GM21381 (cell line): Measurements from ENCODE around the gene DNAJC13.

Experiments used
- ATAC-seq: cut with Tn5 transposase; IDR thresholded peaks from one replicate; pipeline ENCODE4 v1.9.1; 2021; ENCODE audit warnings: mild to moderate bottlenecking, moderate library complexity; ENCODE audit not compliant: unreplicated experiment

Gene DNAJC13

GRCh38 chr3:132461544-132461943 is 44.2 kb downstream of the DNAJC13 start:
- no peak for ATAC-seq

GRCh38 chr3:132464066-132464465 is 46.8 kb downstream of the DNAJC13 start:
- no peak for ATAC-seq

- no peak for ATAC-seq
These were observed 52.0 kb downstream of the DNAJC13 start for GRCh38 chr3:132469326-132469725.

GRCh38 chr3:132486099-132486498 is 68.8 kb downstream of the DNAJC13 start:
- no peak for ATAC-seq

GRCh38 chr3:132488151-132488550 is 70.8 kb downstream of the DNAJC13 start:
- no peak for ATAC-seq

- no peak for ATAC-seq
These were observed 81.8 kb downstream of the DNAJC13 start for GRCh38 chr3:132499071-132499470.

- ATAC-seq = no peak
These were observed 86.3 kb downstream of the DNAJC13 start for GRCh38 chr3:132503559-132503958.

- ATAC-seq = no peak
These were observed 87.2 kb downstream of the DNAJC13 start for GRCh38 chr3:132504375-132504933.

- ATAC-seq = no peak
These were observed 90.4 kb downstream of the DNAJC13 start for GRCh38 chr3:132507657-132508056.

- ATAC-seq = no peak
These were observed 91.8 kb downstream of the DNAJC13 start for GRCh38 chr3:132509096-132509495.

GRCh38 chr3:132509506-132509905 is 92.2 kb downstream of the DNAJC13 start:
- no peak for ATAC-seq

GRCh38 chr3:132513057-132513456 is 95.8 kb downstream of the DNAJC13 start:
- ATAC-seq = no peak

GRCh38 chr3:132517311-132517710 is 100.0 kb downstream of the DNAJC13 start:
- ATAC-seq = no peak

GRCh38 chr3:132519914-132520313 is 102.6 kb downstream of the DNAJC13 start:
- no peak for ATAC-seq

- no peak for ATAC-seq
These were observed 104.6 kb downstream of the DNAJC13 start for GRCh38 chr3:132521901-132522300.

GRCh38 chr3:132522353-132522752 is 105.1 kb downstream of the DNAJC13 start:
- peak; percentile 98 for ATAC-seq

GRCh38 chr3:132530624-132531023 is 113.3 kb downstream of the DNAJC13 start:
- no peak for ATAC-seq

- ATAC-seq = no peak
These were observed 118.5 kb downstream of the DNAJC13 start for GRCh38 chr3:132535575-132536441.

- ATAC-seq = no peak
These were observed 119.3 kb downstream of the DNAJC13 start for GRCh38 chr3:132536442-132537153.

- no peak for ATAC-seq
These were observed 120.0 kb downstream of the DNAJC13 start for GRCh38 chr3:132537297-132537696.

GRCh38 chr3:132538072-132538471 is 120.8 kb downstream of the DNAJC13 start:
- no peak for ATAC-seq

- no peak for ATAC-seq
These were observed 122.4 kb downstream of the DNAJC13 start for GRCh38 chr3:132539681-132540080.
